Fibroblast of mammary gland (primary cell): Measurements from ENCODE around the gene AZU1.

Experiments
- DNase-seq: peaks from one replicate; pipeline ENCODE4 v3.0.0-alpha.2; 2010; ENCODE audit warnings: low read depth
- H3K4me3 ChIP-seq: 2 replicates; pipeline ENCODE4 v1.5.1; 2011; ENCODE audit warnings: low read depth, mild to moderate bottlenecking, low read length, moderate library complexity; ENCODE audit not compliant: control insufficient read depth
- CTCF ChIP-seq: conservative IDR thresholded peaks from 2 replicates; pipeline ENCODE4 v1.5.1; 2011; ENCODE audit warnings: low read depth, low read length, inconsistent platforms; ENCODE audit not compliant: control insufficient read depth, insufficient read depth

The AZU1 gene

GRCh38 chr19:801861-802497, 25.7 kb upstream of the AZU1 start:
- peak overlapping the region; percentile 38 for H3K4me3 ChIP-seq
- no peak for TF ChIP-seq CTCF
- peak; percentile 71 for DNase-seq

DNA sequence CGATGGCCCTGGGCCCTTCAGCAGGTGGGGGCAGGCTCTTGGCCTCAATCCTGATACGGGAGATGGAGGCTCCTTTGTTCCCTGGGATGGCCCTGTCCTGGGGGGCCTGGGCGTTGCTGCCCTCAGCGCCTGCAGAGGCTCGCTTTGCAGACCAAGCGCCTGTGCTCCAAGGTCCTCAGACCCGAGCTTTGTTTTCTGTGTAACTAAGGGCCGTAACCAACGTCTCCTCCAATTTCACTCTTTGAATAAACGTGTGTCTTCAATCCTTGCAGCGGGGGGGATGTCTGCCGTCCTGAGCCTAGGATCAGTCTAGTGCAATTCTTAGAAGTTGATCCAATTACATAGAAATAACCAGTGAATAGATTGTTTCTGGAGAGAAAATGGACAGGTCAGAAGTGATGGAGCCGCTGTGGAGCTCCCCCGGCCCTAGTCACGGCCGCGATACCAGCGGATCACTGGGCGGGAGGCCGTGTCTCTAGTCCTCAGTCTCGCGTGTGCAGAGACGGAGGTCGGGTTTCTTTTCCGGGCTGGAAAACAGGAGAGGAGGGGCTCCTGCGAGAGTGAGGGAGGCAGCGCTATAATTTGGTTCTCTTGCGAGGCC, 25.0 kb upstream of the AZU1 start:
- DNase-seq: peak; percentile 39
- peak overlapping the region; percentile 38 for H3K4me3 ChIP-seq
- no peak for TF ChIP-seq CTCF

GRCh38 chr19:803099-803561, 24.5 kb upstream of the AZU1 start:
- TF ChIP-seq CTCF: no peak
- H3K4me3 ChIP-seq: no peak overlapping the region
- no peak for DNase-seq

DNA sequence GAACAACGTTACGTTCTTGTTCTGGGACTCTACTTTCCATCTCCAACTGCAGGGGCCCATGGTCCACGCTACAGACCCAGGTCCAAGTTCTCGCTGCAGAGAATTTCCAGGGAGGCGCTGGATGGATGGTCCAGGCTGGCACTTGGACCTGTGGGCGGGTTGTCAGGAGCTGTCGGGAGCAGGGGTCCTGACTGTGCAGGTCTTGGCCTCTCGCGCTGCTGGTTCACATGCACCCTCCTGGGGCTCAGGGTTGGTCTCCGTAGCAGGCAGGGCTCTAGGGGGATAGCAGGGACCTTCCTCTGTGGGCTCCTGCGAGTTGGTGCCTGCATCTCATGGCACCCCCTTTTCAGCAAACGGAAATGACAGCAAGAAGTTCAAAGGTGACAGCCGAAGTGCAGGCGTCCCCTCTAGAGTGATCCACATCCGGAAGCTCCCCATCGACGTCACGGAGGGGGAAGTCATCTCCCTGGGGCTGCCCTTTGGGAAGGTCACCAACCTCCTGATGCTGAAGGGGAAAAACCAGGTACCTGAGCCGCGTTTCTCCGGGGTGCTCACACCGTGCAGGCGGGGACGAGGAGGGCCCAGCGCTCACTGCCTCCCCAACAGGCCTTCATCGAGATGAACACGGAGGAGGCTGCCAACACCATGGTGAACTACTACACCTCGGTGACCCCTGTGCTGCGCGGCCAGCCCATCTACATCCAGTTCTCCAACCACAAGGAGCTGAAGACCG, 23.8 kb upstream of the AZU1 start:
- TF ChIP-seq CTCF: no peak
- H3K4me3 ChIP-seq: no peak overlapping the region
- DNase-seq: no peak

- TF ChIP-seq CTCF: no peak
- DNase-seq: no peak
- no peak overlapping the region for H3K4me3 ChIP-seq
Measured at GRCh38 chr19:804419-805165, 23.0 kb upstream of the AZU1 start.

DNA sequence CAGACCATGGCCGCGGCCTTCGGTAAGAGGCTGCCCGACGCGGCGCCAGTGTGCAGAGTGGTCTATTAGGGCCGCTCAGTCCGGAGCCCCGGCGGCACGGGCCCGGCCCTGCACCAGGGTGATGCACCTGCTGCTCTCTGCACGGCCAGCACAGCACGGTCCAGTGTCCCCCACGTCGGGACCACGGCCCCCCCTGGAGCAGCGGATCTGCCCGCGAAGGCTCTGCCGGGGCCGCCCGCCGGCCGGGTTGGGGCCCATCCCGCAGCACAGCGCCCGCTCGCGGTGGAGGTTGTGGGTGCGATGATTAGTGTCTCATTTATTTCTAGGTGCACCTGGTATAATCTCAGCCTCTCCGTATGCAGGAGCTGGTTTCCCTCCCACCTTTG, 22.5 kb upstream of the AZU1 start:
- no peak overlapping the region for H3K4me3 ChIP-seq
- TF ChIP-seq CTCF: no peak
- no peak for DNase-seq
